ENCODE results near the gene ESPN.

DNA sequence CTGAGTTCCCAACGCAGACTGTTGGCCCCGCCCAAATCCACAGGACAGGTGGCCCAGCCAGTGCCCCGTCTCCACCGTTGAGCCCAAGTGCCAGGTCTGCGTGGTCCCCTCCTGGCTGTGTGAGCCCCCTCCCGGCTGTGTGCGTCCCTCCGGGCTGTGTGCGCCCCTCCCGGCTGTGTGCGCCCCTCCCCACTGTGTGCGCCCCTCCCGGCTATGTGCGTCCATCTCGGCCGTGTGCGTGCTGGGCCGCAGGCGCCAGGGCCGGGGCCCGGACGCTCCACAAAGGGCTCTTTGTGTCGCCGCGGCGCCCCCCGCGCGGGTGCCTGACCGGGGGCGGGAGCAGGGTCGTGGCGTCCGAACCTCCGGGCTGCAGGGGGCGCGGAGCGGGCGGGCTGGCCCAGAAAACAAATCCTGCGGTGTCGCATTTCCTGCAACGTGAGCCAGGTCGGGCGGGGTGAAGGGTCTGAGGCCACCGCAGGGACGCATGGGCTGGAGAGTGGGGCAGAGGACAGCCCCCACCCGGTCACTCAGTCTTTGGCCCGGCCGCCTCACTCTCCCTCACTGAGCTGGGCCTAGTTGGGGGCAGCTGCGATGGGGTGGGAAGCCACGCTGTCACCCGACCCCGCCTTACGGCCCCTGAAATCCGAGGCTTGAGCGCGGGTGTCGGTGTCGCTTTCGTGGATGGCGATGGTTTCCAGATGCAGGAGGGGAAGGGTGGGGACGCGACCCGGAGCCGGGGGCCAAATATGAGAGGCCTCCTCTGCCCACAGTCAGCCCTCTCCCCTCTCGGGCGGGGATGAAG lies 22.6 kb downstream of the ESPN start:
- TF ChIP-seq POLR2A (IDR thresholded peaks at IDR 0.05): no peak
- TF ChIP-seq, protein P1, sequence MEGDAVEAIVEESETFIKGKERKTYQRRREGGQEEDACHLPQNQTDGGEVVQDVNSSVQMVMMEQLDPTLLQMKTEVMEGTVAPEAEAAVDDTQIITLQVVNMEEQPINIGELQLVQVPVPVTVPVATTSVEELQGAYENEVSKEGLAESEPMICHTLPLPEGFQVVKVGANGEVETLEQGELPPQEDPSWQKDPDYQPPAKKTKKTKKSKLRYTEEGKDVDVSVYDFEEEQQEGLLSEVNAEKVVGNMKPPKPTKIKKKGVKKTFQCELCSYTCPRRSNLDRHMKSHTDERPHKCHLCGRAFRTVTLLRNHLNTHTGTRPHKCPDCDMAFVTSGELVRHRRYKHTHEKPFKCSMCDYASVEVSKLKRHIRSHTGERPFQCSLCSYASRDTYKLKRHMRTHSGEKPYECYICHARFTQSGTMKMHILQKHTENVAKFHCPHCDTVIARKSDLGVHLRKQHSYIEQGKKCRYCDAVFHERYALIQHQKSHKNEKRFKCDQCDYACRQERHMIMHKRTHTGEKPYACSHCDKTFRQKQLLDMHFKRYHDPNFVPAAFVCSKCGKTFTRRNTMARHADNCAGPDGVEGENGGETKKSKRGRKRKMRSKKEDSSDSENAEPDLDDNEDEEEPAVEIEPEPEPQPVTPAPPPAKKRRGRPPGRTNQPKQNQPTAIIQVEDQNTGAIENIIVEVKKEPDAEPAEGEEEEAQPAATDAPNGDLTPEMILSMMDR (IDR thresholded peaks at IDR 0.05 in 8 of 11, conservative IDR thresholded peaks at IDR 0.05 in 3 of 11): no peak

Measured in spleen (tissue), 7 donors.